Neural crest cell (in vitro differentiated cells): ENCODE results near the gene FMN1. TPM values are rescaled to one million over a fixed set of nuclear protein-coding genes. Genes with fewer than 3 reads are reported as not detected.
A peak's percentile ranks its signal among the peaks of the same experiment; 100 is the strongest.

ENCODE experiments used
- DNase-seq: peaks from one replicate; pipeline ENCODE4 v3.0.0; 2021; ENCODE audit warnings: low read depth, mixed read lengths, low spot score
- H3K27ac Mint-ChIP-seq: one replicate; pipeline ENCODE4 v1.8.0; 2021; ENCODE audit warnings: mild to moderate bottlenecking, mixed read lengths; ENCODE audit not compliant: unreplicated experiment
- H3K27me3 Mint-ChIP-seq: 2 replicates; pipeline ENCODE4 v1.8.0; 2021; ENCODE audit warnings: low read depth, mild to moderate bottlenecking, mixed read lengths
- H3K36me3 Mint-ChIP-seq: 2 replicates; pipeline ENCODE4 v1.8.0; 2021; ENCODE audit warnings: low read depth, mild to moderate bottlenecking, mixed read lengths
- H3K4me1 Mint-ChIP-seq: 2 replicates; pipeline ENCODE4 v1.8.0; 2021; ENCODE audit warnings: mixed read lengths
- H3K4me3 Mint-ChIP-seq: one replicate; pipeline ENCODE4 v1.8.0; 2021; ENCODE audit warnings: mild to moderate bottlenecking, mixed read lengths
- H3K9me3 Mint-ChIP-seq: 2 replicates; pipeline ENCODE4 v1.8.0; 2021; ENCODE audit warnings: mixed read lengths
- total RNA-seq: library from RNA; stranded (reverse); gene quantifications from 2 replicates; pipeline ENCODE4 v1.2.1, GENCODE V29; 2021
- TF ChIP-seq, protein P1 (sequence below): fragments of 200-600 bp; sonication (generic); conservative IDR thresholded peaks from 2 replicates; pipeline ENCODE4 v1.5.0; 2021; ENCODE audit warnings: antibody characterized with exemption, mild to moderate bottlenecking

Gene FMN1
- total RNA-seq, 1 donor from 2014 or later: 0.70 TPM

DNA sequence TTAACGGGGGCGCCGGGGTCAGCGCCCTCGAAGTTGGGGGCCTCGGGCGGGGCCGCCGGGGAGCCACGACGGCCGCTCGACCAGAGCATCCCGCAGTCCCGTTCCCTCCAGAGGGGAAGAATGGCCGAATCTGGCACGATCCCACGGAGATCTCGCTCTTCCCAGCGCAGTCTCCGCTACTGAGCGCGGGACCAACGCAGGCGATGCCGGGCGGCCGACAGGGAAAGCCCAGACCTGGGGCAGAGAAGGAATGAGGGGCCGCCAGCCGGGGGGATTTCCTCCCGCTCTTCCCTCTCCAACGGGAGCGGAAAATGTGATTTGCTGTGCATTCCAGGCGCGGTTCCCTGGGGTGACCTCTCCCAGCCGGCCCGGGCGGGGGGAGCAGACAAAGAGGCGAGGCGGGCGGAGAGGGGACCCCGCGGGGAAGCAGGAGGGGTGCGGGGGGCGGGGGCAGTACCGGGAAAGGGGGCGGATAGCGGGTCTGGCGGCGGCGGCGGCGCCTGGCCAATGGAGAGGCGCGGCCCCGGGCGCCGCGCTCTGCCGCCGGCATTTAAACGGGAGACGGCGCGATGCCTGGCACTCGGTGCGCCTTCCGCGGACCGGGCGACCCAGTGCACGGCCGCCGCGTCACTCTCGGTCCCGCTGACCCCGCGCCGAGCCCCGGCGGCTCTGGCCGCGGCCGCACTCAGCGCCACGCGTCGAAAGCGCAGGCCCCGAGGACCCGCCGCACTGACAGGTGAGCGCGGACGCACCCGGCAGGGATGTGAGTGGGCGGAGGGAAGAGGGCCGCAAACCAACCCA lies 476.9 kb downstream of the FMN1 start, which contains the start of gene GREM1:
Gene GREM1 (plus strand): TSS at position 579 of the 801 bp plus-strand sequence. CDS start 12,687 bp downstream, outside the sequence.
- TF ChIP-seq, protein P1, sequence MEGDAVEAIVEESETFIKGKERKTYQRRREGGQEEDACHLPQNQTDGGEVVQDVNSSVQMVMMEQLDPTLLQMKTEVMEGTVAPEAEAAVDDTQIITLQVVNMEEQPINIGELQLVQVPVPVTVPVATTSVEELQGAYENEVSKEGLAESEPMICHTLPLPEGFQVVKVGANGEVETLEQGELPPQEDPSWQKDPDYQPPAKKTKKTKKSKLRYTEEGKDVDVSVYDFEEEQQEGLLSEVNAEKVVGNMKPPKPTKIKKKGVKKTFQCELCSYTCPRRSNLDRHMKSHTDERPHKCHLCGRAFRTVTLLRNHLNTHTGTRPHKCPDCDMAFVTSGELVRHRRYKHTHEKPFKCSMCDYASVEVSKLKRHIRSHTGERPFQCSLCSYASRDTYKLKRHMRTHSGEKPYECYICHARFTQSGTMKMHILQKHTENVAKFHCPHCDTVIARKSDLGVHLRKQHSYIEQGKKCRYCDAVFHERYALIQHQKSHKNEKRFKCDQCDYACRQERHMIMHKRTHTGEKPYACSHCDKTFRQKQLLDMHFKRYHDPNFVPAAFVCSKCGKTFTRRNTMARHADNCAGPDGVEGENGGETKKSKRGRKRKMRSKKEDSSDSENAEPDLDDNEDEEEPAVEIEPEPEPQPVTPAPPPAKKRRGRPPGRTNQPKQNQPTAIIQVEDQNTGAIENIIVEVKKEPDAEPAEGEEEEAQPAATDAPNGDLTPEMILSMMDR: no peak
- Mint-ChIP-seq H3K9me3 (no peaks in the 10 kb centered on the region), H3K4me1 (peaks cover 4% of the 10 kb centered on the region), H3K4me3 (peak within 1 kb of the TSS; percentile 72), H3K27ac (no peak within 1 kb of the TSS), H3K36me3 (peaks cover 3% of the 10 kb centered on the region), H3K27me3 (peaks cover 97% of the 10 kb centered on the region)
- DNase-seq: peak; percentile 8

DNA sequence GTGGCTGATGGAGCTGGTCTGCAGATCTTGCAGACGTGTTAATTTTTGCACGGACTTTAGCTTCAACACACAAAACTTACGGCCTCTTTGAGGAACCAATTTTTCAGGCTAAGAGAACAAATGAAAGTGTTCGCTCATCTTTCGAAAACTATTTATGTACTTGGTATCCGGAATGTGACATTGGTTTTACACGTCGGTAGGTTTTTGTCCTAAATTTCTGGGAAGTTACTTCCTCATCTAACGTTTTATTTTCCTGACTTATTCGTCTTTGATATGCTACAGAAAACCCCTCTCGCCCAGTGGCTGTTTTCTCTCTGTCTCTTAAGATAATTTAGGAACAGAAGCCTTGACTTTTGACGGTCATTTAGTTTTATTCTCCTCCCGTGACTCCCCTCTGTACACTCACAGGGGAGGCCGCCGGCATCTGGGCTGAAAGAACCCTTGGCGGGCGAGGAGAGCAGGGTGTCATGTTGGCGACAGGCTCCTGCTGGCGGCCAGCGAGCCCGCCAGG lies 477.5 kb downstream of the FMN1 start:
- Mint-ChIP-seq H3K36me3 (peaks cover 3% of the 10 kb centered on the region), H3K4me1 (peaks cover 4% of the 10 kb centered on the region), H3K27ac (no peak overlapping the region), H3K9me3 (no peaks in the 10 kb centered on the region), H3K27me3 (peaks cover 97% of the 10 kb centered on the region), H3K4me3 (peak overlapping the region; percentile 29)
- TF ChIP-seq, protein P1: no peak
- peak; percentile 2 for DNase-seq

DNA sequence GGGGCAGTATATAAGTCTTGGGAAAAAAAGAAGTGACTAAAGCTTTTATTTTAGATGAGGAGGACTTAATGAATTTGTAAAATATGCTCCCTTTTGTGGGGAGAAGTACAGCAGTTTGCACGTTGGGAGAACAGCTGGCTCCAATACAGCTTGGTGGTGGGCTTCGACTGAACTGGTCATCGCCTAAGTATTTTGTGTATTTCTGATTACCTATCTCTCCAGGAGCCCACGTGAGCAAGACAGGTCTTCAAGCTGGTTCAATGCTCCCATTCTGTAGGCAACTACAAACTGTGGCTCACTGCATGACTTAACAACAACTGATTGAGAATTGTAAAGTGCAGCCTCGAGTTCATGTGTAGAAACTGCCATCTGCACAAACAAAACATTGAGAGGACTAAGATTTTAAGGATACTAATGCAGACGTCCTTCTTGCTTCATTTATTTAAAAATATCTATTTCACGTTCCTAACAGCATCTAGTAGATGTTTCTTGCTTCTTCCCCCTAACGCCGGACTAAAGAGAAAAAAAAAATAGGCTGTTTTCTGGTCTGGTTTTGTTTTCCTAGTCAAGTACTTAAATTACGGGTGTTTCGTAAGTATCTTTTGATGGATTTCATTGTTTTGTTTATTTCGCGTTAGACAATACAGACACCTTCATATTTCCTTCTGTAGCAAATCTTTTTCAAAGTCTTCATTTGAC lies 478.1 kb downstream of the FMN1 start:
- Mint-ChIP-seq H3K36me3 (peaks cover 3% of the 10 kb centered on the region), H3K4me1 (peaks cover 4% of the 10 kb centered on the region), H3K9me3 (no peaks in the 10 kb centered on the region), H3K27me3 (peaks cover 95% of the 10 kb centered on the region), H3K27ac (no peak overlapping the region), H3K4me3 (peak overlapping the region; percentile 29)
- DNase-seq: no peak
- TF ChIP-seq, protein P1: no peak

Other genes starting within 250 kb of the FMN1 start
- 1.5 and 2.2 TPM in 2 replicates for gene RYR3, start 116.3 kb upstream of the FMN1 start, total RNA-seq